H1 (cell line): Measurements from ENCODE around the gene CDH15.

Experiments used
- EGR1 ChIP-seq: IDR thresholded peaks from 2 replicates; pipeline ENCODE4 v1.6.1; 2011; ENCODE audit warnings: low read depth, low read length, borderline replicate concordance
- EP300 ChIP-seq, 2 experiments: IDR thresholded peaks; 1 replicate in 1 of 2; 2 replicates in 1 of 2; pipeline ENCODE4 v1.6.1; 2011 to 2012; ENCODE audit warnings: low read depth in 2 of 2, low read length in 2 of 2, mild to moderate bottlenecking in 2 of 2, borderline replicate concordance in 1 of 2, inconsistent platforms in 1 of 2, moderate library complexity in 1 of 2
- EZH2 ChIP-seq: fragments of 200-600 bp; sonication (generic); IDR thresholded peaks from 2 replicates; pipeline ENCODE4 v1.7.1; 2012; ENCODE audit warnings: low read depth, mild to moderate bottlenecking, moderate library complexity, low read length, inconsistent platforms; ENCODE audit not compliant: severe bottlenecking
- FOSL1 ChIP-seq: IDR thresholded peaks from 2 replicates; pipeline ENCODE4 v1.6.1; 2011; ENCODE audit warnings: mild to moderate bottlenecking, low read depth, low read length, moderate library complexity; ENCODE audit not compliant: insufficient read depth
- KDM1A ChIP-seq: fragments of 200-600, 300-600 bp; sonication (generic); IDR thresholded peaks from 2 replicates; pipeline ENCODE4 v1.7.1; 2016; ENCODE audit warnings: mild to moderate bottlenecking, low read length, borderline replicate concordance
- POLR2A ChIP-seq, 2 experiments: IDR thresholded peaks; 1 replicate in 1 of 2; 2 replicates in 1 of 2; pipeline ENCODE4 v1.6.1; 2011; ENCODE audit warnings: low read depth in 2 of 2, low read length in 2 of 2, mild to moderate bottlenecking in 2 of 2; ENCODE audit errors: control extremely low read depth in 1 of 2
- ZNF274 ChIP-seq: IDR thresholded peaks from 2 replicates; pipeline ENCODE4 v1.7.0; 2012; ENCODE audit warnings: low read length, borderline replicate concordance; ENCODE audit errors: extremely low read depth
- TF ChIP-seq, protein P1 (sequence below), 3 experiments: IDR thresholded peaks; 1 replicate in 2 of 3; 2 replicates in 1 of 3; pipeline versions ENCODE4 v1.5.1 to v1.6.1; 2011; ENCODE audit warnings: low read length in 3 of 3, mild to moderate bottlenecking in 3 of 3, inconsistent platforms in 2 of 3, low read depth in 1 of 3, moderate library complexity in 1 of 3; ENCODE audit not compliant: insufficient read depth in 1 of 3; ENCODE audit errors: control extremely low read depth in 1 of 3

DNA sequence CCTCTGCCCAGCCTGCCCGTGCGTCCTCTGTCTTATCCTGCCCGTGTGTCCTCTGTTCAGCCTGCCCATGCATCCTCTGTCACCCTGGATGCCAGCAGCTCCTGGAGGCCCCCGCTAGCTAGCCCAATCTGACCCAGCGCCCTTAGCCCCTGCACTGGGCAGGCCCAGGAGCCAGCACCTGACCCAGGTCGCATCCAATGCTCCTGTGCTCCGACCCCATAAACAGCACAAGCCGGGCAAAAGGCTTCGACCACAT is 13.1 kb downstream of the CDH15 start:
- no peak for TF ChIP-seq EZH2
- no peak for TF ChIP-seq FOSL1
- no peak for TF ChIP-seq ZNF274
- TF ChIP-seq, protein P1, sequence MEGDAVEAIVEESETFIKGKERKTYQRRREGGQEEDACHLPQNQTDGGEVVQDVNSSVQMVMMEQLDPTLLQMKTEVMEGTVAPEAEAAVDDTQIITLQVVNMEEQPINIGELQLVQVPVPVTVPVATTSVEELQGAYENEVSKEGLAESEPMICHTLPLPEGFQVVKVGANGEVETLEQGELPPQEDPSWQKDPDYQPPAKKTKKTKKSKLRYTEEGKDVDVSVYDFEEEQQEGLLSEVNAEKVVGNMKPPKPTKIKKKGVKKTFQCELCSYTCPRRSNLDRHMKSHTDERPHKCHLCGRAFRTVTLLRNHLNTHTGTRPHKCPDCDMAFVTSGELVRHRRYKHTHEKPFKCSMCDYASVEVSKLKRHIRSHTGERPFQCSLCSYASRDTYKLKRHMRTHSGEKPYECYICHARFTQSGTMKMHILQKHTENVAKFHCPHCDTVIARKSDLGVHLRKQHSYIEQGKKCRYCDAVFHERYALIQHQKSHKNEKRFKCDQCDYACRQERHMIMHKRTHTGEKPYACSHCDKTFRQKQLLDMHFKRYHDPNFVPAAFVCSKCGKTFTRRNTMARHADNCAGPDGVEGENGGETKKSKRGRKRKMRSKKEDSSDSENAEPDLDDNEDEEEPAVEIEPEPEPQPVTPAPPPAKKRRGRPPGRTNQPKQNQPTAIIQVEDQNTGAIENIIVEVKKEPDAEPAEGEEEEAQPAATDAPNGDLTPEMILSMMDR (IDR thresholded peaks at IDR 0.05; ENCODE audit: control extremely low read depth in 1 of 3, insufficient read depth in 1 of 3, low read depth in 1 of 3, low read length in 3 of 3): no peak
- no peak for TF ChIP-seq KDM1A
- TF ChIP-seq EGR1: no peak
- no peak for TF ChIP-seq POLR2A (IDR thresholded peaks at IDR 0.05; ENCODE audit: control extremely low read depth in 1 of 2, low read depth in 2 of 2, low read length in 2 of 2)
- TF ChIP-seq EP300 (IDR thresholded peaks at IDR 0.05; ENCODE audit: borderline replicate concordance in 1 of 2, low read depth in 2 of 2, low read length in 2 of 2): no peak
